Neural cell (in vitro differentiated cells): ENCODE measurements around the gene KBTBD3. TPM values are rescaled to one million over a fixed set of nuclear protein-coding genes. Genes with fewer than 3 reads are reported as not detected.

Source experiments
- H2AFZ ChIP-seq: fragments of 200-600, 300-800 bp; sonication (generic), shearing (Covaris generic); 2 replicates; pipeline ENCODE4 v1.6.0; 2014; ENCODE audit warnings: low read depth, mild to moderate bottlenecking, antibody characterized with exemption, low read length, moderate library complexity
- H3F3A ChIP-seq: fragments of 200-600 bp; shearing (Covaris generic); 2 replicates; pipeline ENCODE4 v1.6.1; 2016; ENCODE audit warnings: mild to moderate bottlenecking, moderate library complexity, mixed read lengths, antibody characterized with exemption, low read length; ENCODE audit not compliant: insufficient read depth, poor library complexity, severe bottlenecking
- H3K27ac ChIP-seq: fragments of 200-600, 300-800 bp; sonication (generic), shearing (Covaris generic); 2 replicates; pipeline ENCODE4 v1.5.1; 2014; ENCODE audit warnings: mild to moderate bottlenecking, low read length, moderate library complexity
- H3K27me3 ChIP-seq: fragments of 300-800, 200-600 bp; sonication (generic), shearing (Covaris generic); 2 replicates; pipeline ENCODE4 v1.6.0; 2014; ENCODE audit warnings: mild to moderate bottlenecking, low read depth, low read length, moderate library complexity; ENCODE audit not compliant: insufficient read depth
- H3K36me3 ChIP-seq: fragments of 300-800, 200-600 bp; sonication (generic), shearing (Covaris generic); 2 replicates; pipeline ENCODE4 v1.5.1; 2014; ENCODE audit warnings: mild to moderate bottlenecking, antibody characterized with exemption, low read length, moderate library complexity; ENCODE audit not compliant: insufficient read depth
- H3K4me2 ChIP-seq: fragments of 300-800, 200-600 bp; sonication (generic), shearing (Covaris generic); 2 replicates; pipeline ENCODE4 v1.6.0; 2014; ENCODE audit warnings: mild to moderate bottlenecking, low read length
- H3K4me3 ChIP-seq: fragments of 300-800, 200-600 bp; sonication (generic), shearing (Covaris generic); 2 replicates; pipeline ENCODE4 v1.5.1; 2014; ENCODE audit warnings: mild to moderate bottlenecking, low read length, moderate library complexity
- H3K79me2 ChIP-seq: fragments of 200-600 bp; shearing (Covaris generic); replicated peaks from 2 replicates; pipeline ENCODE4 v1.6.0; 2014; ENCODE audit warnings: mild to moderate bottlenecking, low read length, moderate library complexity; ENCODE audit not compliant: insufficient read depth
- H3K9ac ChIP-seq: fragments of 300-800, 200-600 bp; sonication (generic), shearing (Covaris generic); 2 replicates; pipeline ENCODE4 v1.6.1; 2016; ENCODE audit warnings: mild to moderate bottlenecking, low read length, mixed read lengths
- H3K9me2 ChIP-seq: fragments of 200-600 bp; shearing (Covaris generic); 2 replicates; pipeline ENCODE4 v1.6.1; 2016; ENCODE audit warnings: mild to moderate bottlenecking, low read length, mixed read lengths; ENCODE audit not compliant: insufficient read depth
- H3K9me3 ChIP-seq: fragments of 200-600, 300-800 bp; sonication (generic), shearing (Covaris generic); 2 replicates; pipeline ENCODE4 v1.6.1; 2016; ENCODE audit warnings: mild to moderate bottlenecking, mixed run types, low read length, moderate library complexity, mixed read lengths
- H4K20me1 ChIP-seq: fragments of 200-600 bp; shearing (Covaris generic); 2 replicates; pipeline ENCODE4 v1.6.1; 2016; ENCODE audit warnings: mild to moderate bottlenecking, mixed run types; ENCODE audit not compliant: insufficient read depth
- CTCF ChIP-seq: fragments of 450-650 bp; IDR thresholded peaks from 2 replicates; pipeline ENCODE4 v1.5.1; 2014; ENCODE audit warnings: antibody characterized with exemption, mild to moderate bottlenecking, moderate library complexity; ENCODE audit not compliant: poor library complexity, severe bottlenecking
- EP300 ChIP-seq: fragments of 450-650 bp; conservative IDR thresholded peaks from 2 replicates; pipeline ENCODE4 v1.6.1; 2014; ENCODE audit warnings: antibody characterized with exemption, mild to moderate bottlenecking, moderate library complexity; ENCODE audit not compliant: poor library complexity, severe bottlenecking
- EZH2 ChIP-seq: fragments of 200-600, 300-800 bp; shearing (Covaris generic), sonication (generic); IDR thresholded peaks from 2 replicates; pipeline ENCODE4 v1.6.1; 2014; ENCODE audit warnings: antibody characterized with exemption, low read length, borderline replicate concordance, mild to moderate bottlenecking; ENCODE audit not compliant: insufficient read depth, poor library complexity, severe bottlenecking
- MXI1 ChIP-seq: fragments of 450-650 bp; conservative IDR thresholded peaks from 2 replicates; pipeline ENCODE4 v1.6.1; 2014; ENCODE audit warnings: antibody characterized with exemption, mild to moderate bottlenecking; ENCODE audit not compliant: poor library complexity, severe bottlenecking
- POLR2AphosphoS5 ChIP-seq: IDR thresholded peaks from 2 replicates; pipeline ENCODE4 v1.6.1; 2012
- RAD21 ChIP-seq: fragments of 450-650 bp; conservative IDR thresholded peaks from 2 replicates; pipeline ENCODE4 v1.6.1; 2014; ENCODE audit warnings: antibody characterized with exemption, mild to moderate bottlenecking, moderate library complexity
- REST ChIP-seq: IDR thresholded peaks from 2 replicates; pipeline ENCODE4 v1.6.1; 2012; ENCODE audit warnings: borderline replicate concordance
- SMC3 ChIP-seq: fragments of 450-650 bp; conservative IDR thresholded peaks from 2 replicates; pipeline ENCODE4 v1.6.1; 2014; ENCODE audit warnings: antibody characterized with exemption, mild to moderate bottlenecking, moderate library complexity; ENCODE audit not compliant: poor library complexity
- TAF1 ChIP-seq: IDR thresholded peaks from 2 replicates; pipeline ENCODE4 v1.6.1; 2012; ENCODE audit warnings: low read depth
- polyA plus RNA-seq: library from polyadenylated mRNA; depleted of rRNA; stranded (reverse); fragments of >200 nt; gene quantifications from 2 replicates; pipeline ENCODE4 v1.2.3, GENCODE V29; 2014

KBTBD3 gene
- polyA plus RNA-seq, 1 donor from 2014 or later = 7.3 TPM

GRCh38 chr11:106031936-106032335, 45.2 kb downstream of the KBTBD3 start:
- Histone ChIP-seq H2AFZ (no peak overlapping the region), H3K9me2 (no peaks in the 10 kb centered on the region), H3K27ac (no peak overlapping the region), H3K9me3 (no peaks in the 10 kb centered on the region), H3K4me3 (no peak overlapping the region), H3K27me3 (no peaks in the 10 kb centered on the region), H4K20me1 (no peaks in the 10 kb centered on the region), H3K4me2 (no peak overlapping the region), H3K9ac (no peak overlapping the region), H3K36me3 (no peaks in the 10 kb centered on the region), H3K79me2 (no peaks in the 10 kb centered on the region), H3F3A (no peaks in the 10 kb centered on the region)
- TF ChIP-seq EZH2 = no peak
- no peak for TF ChIP-seq MXI1
- TF ChIP-seq POLR2AphosphoS5 = no peak
- no peak for TF ChIP-seq CTCF
- TF ChIP-seq EP300 = no peak
- TF ChIP-seq SMC3 = no peak
- no peak for TF ChIP-seq RAD21
- no peak for TF ChIP-seq REST
- no peak for TF ChIP-seq TAF1

GRCh38 chr11:106031202-106031810, 45.8 kb downstream of the KBTBD3 start:
- H3K27me3 ChIP-seq = no peaks in the 10 kb centered on the region
- no peak for TF ChIP-seq SMC3
- no peak for TF ChIP-seq REST
- TF ChIP-seq EP300 = no peak
- no peak for TF ChIP-seq CTCF
- no peak for TF ChIP-seq EZH2
- no peak for TF ChIP-seq POLR2AphosphoS5
- TF ChIP-seq RAD21 = no peak
- no peak for TF ChIP-seq MXI1
- TF ChIP-seq TAF1 = no peak

More at GRCh38 chr11:106031202-106031810, 45.8 kb downstream of the KBTBD3 start:
- Histone ChIP-seq H3K79me2 (no peaks in the 10 kb centered on the region), H3F3A (no peaks in the 10 kb centered on the region), H3K9me2 (no peaks in the 10 kb centered on the region), H3K9me3 (no peaks in the 10 kb centered on the region), H3K9ac (no peak overlapping the region), H3K27ac (no peak overlapping the region), H4K20me1 (no peaks in the 10 kb centered on the region), H3K36me3 (no peaks in the 10 kb centered on the region), H3K4me2 (no peak overlapping the region), H2AFZ (no peak overlapping the region), H3K4me3 (no peak overlapping the region)
